OCI-LY7 (cell line): Measurements from ENCODE around the gene BDH1.

Source experiments
- EZH2phosphoT487 ChIP-seq: fragments of 200-600 bp; sonication (generic); IDR thresholded peaks from 2 replicates; pipeline ENCODE4 v1.6.1; 2018; ENCODE audit warnings: low read depth, borderline replicate concordance, mild to moderate bottlenecking, mixed run types, antibody characterized with exemption, low read length, moderate library complexity, mixed read lengths
- TF ChIP-seq, protein P1 (sequence below): fragments of 200-600 bp; sonication (generic); conservative IDR thresholded peaks from 2 replicates; pipeline ENCODE4 v1.5.1; 2014; ENCODE audit warnings: mild to moderate bottlenecking, antibody characterized with exemption, low read length, moderate library complexity, mixed read lengths

DNA sequence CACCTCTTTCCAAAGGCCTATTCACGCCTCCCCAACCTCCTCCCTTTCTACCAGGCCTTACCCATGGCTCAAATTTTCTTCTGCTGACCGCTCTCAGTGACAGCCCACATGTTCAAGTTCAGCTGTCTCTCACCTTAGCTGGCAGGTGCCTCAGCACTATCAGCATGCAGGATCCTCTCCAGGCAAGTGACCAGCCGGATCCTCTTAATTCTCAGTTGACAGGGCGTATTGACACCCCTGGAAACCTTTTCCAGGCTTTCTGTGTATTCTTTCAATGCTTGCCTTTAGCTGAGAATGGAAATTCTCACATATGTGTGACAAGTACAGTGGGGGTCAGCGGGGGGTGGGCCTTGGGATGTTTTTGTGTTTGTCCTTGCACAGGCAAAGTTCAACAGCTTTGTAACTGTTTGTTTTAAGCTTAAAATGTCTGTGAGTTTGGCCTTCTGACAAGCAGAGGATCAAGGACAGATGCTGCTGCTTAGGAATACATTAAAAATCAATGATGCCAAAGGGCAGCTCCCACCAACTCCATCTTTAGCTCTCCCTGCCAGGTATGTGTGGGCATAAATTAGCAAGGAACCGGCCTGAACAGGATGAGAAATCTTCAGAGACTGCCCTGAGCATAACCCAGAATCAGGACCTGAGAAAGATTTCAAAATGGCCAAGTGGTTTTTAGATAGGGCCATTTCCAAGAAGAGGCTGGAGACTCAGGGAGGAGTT, 17.4 kb upstream of the BDH1 start:
- TF ChIP-seq, protein P1, sequence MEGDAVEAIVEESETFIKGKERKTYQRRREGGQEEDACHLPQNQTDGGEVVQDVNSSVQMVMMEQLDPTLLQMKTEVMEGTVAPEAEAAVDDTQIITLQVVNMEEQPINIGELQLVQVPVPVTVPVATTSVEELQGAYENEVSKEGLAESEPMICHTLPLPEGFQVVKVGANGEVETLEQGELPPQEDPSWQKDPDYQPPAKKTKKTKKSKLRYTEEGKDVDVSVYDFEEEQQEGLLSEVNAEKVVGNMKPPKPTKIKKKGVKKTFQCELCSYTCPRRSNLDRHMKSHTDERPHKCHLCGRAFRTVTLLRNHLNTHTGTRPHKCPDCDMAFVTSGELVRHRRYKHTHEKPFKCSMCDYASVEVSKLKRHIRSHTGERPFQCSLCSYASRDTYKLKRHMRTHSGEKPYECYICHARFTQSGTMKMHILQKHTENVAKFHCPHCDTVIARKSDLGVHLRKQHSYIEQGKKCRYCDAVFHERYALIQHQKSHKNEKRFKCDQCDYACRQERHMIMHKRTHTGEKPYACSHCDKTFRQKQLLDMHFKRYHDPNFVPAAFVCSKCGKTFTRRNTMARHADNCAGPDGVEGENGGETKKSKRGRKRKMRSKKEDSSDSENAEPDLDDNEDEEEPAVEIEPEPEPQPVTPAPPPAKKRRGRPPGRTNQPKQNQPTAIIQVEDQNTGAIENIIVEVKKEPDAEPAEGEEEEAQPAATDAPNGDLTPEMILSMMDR = no peak
- no peak for TF ChIP-seq EZH2phosphoT487
